GM23248 (cell line): ENCODE results near the gene KIF20A. TPM values are rescaled to one million over a fixed set of nuclear protein-coding genes. Genes with fewer than 3 reads are reported as not detected.
"Not testable (repeated sequence)": the region's sequence is repeated elsewhere in the genome, so short reads cannot be mapped to it uniquely, and the experiment has no call there.

ENCODE experiments used
- DNase-seq: peaks from one replicate; pipeline ENCODE4 v3.0.0-alpha.2; 2015
- H2AFZ ChIP-seq: fragments of 200-600 bp; sonication (generic); 2 replicates; pipeline ENCODE4 v1.6.1; 2016; ENCODE audit warnings: antibody characterized with exemption
- H3F3A ChIP-seq: fragments of 200-600 bp; sonication (generic); 2 replicates; pipeline ENCODE4 v1.6.1; 2016; ENCODE audit warnings: mild to moderate bottlenecking, antibody characterized with exemption, mixed run types; ENCODE audit not compliant: insufficient read depth
- H3K27ac ChIP-seq: fragments of 200-600 bp; sonication (generic); 2 replicates; pipeline ENCODE4 v1.5.1; 2016; ENCODE audit warnings: mild to moderate bottlenecking
- H3K27me3 ChIP-seq: fragments of 200-600 bp; sonication (generic); replicated peaks from 2 replicates; pipeline ENCODE4 v1.6.1; 2016; ENCODE audit warnings: mild to moderate bottlenecking; ENCODE audit not compliant: insufficient read depth
- H3K36me3 ChIP-seq: fragments of 200-600 bp; sonication (generic); 2 replicates; pipeline ENCODE4 v1.6.1; 2016; ENCODE audit warnings: low read depth, mild to moderate bottlenecking
- H3K4me1 ChIP-seq: fragments of 200-600 bp; sonication (generic); 2 replicates; pipeline ENCODE4 v1.6.1; 2016; ENCODE audit warnings: mild to moderate bottlenecking; ENCODE audit not compliant: insufficient read depth
- H3K4me2 ChIP-seq: fragments of 200-600 bp; sonication (generic); one replicate; pipeline ENCODE4 v1.6.1; 2016; ENCODE audit warnings: mild to moderate bottlenecking; ENCODE audit not compliant: unreplicated experiment
- H3K4me3 ChIP-seq: fragments of 200-600 bp; sonication (generic); 2 replicates; pipeline ENCODE4 v1.5.1; 2016; ENCODE audit warnings: mild to moderate bottlenecking
- H3K79me2 ChIP-seq: fragments of 200-600 bp; sonication (generic); 2 replicates; pipeline ENCODE4 v1.6.1; 2016; ENCODE audit warnings: mild to moderate bottlenecking; ENCODE audit not compliant: insufficient read depth
- H3K9ac ChIP-seq: fragments of 200-600 bp; sonication (generic); 2 replicates; pipeline ENCODE4 v1.6.1; 2016; ENCODE audit warnings: mild to moderate bottlenecking
- H3K9me2 ChIP-seq: fragments of 200-600 bp; sonication (generic); 2 replicates; pipeline ENCODE4 v1.6.1; 2016; ENCODE audit warnings: mixed run types, mild to moderate bottlenecking, moderate library complexity; ENCODE audit not compliant: insufficient read depth
- H3K9me3 ChIP-seq: fragments of 200-600 bp; sonication (generic); one replicate; pipeline ENCODE4 v1.6.1; 2017; ENCODE audit warnings: low read depth
- H4K20me1 ChIP-seq: fragments of 200-600 bp; sonication (generic); 2 replicates; pipeline ENCODE4 v1.6.0; 2016; ENCODE audit not compliant: insufficient read depth
- EZH2 ChIP-seq: fragments of 200-600 bp; sonication (generic); IDR thresholded peaks from 2 replicates; pipeline ENCODE4 v1.6.1; 2018; ENCODE audit warnings: antibody characterized with exemption, mild to moderate bottlenecking; ENCODE audit not compliant: insufficient read depth, poor library complexity, severe bottlenecking
- EZH2phosphoT487 ChIP-seq: fragments of 200-600 bp; sonication (generic); IDR thresholded peaks from 2 replicates; pipeline ENCODE4 v1.6.1; 2018; ENCODE audit warnings: antibody characterized with exemption, moderate library complexity, mild to moderate bottlenecking, low read depth; ENCODE audit not compliant: insufficient read depth
- WGBS, 2 experiments: methylation state at CpG; one replicate each; pipeline ENCODE4 v1.1.6; 2015 to 2017; ENCODE audit warnings: low lambda C conversion rate in 2 of 2, low coverage in 1 of 2; ENCODE audit errors: missing lambda C conversion rate in 2 of 2; 5-methylcytosine and 5-hydroxymethylcytosine counted together
- in situ Hi-C: fragments of 300-500 bp; cut with MboI; formaldehyde crosslinking; loops from 2 replicates; pipeline ENCODE4 v1.15.0; 2020
- polyA plus RNA-seq: library from polyadenylated mRNA; unstranded; fragments of >200 nt; fragmentation: Nextera tagmentation; extraction: Ambion mirVana; gene quantifications from 2 replicates; pipeline ENCODE4 v1.2.1, GENCODE V29; 2016
- total RNA-seq: library from RNA; depleted of rRNA; stranded (reverse); fragments of >200 nt; shearing (Covaris generic); gene quantifications from 2 replicates; pipeline ENCODE4 v1.2.3, GENCODE V29; 2014

Gene KIF20A
- total and polyA plus RNA-seq, 2 experiments from 2014 or later: 26.0 to 28.2 TPM

GRCh38 chr5:138139781-138140090 is 39.2 kb upstream of the KIF20A start:
- H3K9me2 ChIP-seq: no peaks in the 10 kb centered on the region
- TF ChIP-seq EZH2phosphoT487: no peak
- no peak for TF ChIP-seq EZH2
- H2AFZ ChIP-seq: no peak overlapping the region
- no peaks in the 10 kb centered on the region for H4K20me1 ChIP-seq
- in situ Hi-C loops: no loop called here
- no peaks in the 10 kb centered on the region for H3K9me3 ChIP-seq
- no peaks in the 10 kb centered on the region for H3K36me3 ChIP-seq
- H3F3A ChIP-seq: no peaks in the 10 kb centered on the region
- H3K4me3 ChIP-seq: no peak overlapping the region
- H3K27me3 ChIP-seq: no peaks in the 10 kb centered on the region
- no peaks in the 10 kb centered on the region for H3K79me2 ChIP-seq
- no peak overlapping the region for H3K27ac ChIP-seq
- no peak overlapping the region for H3K9ac ChIP-seq
- no peaks in the 10 kb centered on the region for H3K4me1 ChIP-seq
- no peak overlapping the region for H3K4me2 ChIP-seq
- no peak for DNase-seq
- WGBS, 2 experiments: 47 to 51% methylated on average over 3 of the region's 3 CpGs

- Histone ChIP-seq H3K36me3 (no peaks in the 10 kb centered on the region), H3K9me2 (no peaks in the 10 kb centered on the region), H3K4me3 (no peak overlapping the region), H3K9ac (no peak overlapping the region), H3K4me2 (no peak overlapping the region), H2AFZ (no peak overlapping the region), H4K20me1 (no peaks in the 10 kb centered on the region), H3K4me1 (no peaks in the 10 kb centered on the region), H3K79me2 (no peaks in the 10 kb centered on the region), H3F3A (no peaks in the 10 kb centered on the region), H3K9me3 (no peaks in the 10 kb centered on the region), H3K27me3 (no peaks in the 10 kb centered on the region), H3K27ac (no peak overlapping the region)
- no peak for TF ChIP-seq EZH2phosphoT487
- no peak for TF ChIP-seq EZH2
- in situ Hi-C loops: no loop called here
- 47 to 48% methylated on average over 4 of the region's 4 CpGs for WGBS, 2 experiments
- no peak for DNase-seq
Observed at GRCh38 chr5:138140268-138140667, 38.6 kb upstream of the KIF20A start.

- TF ChIP-seq EZH2: no peak
- TF ChIP-seq EZH2phosphoT487: no peak
- Histone ChIP-seq H3K79me2 (no peaks in the 10 kb centered on the region), H2AFZ (no peak overlapping the region), H3F3A (no peaks in the 10 kb centered on the region), H3K27me3 (no peaks in the 10 kb centered on the region), H3K36me3 (no peaks in the 10 kb centered on the region), H4K20me1 (no peaks in the 10 kb centered on the region), H3K9ac (no peak overlapping the region), H3K4me2 (no peak overlapping the region), H3K4me1 (no peaks in the 10 kb centered on the region), H3K4me3 (no peak overlapping the region), H3K27ac (no peak overlapping the region), H3K9me2 (no peaks in the 10 kb centered on the region), H3K9me3 (no peaks in the 10 kb centered on the region)
- 31 to 37% methylated on average over 1 of the region's 1 CpG for WGBS, 2 experiments
- in situ Hi-C loops: no loop called here
- no peak for DNase-seq
Observed at GRCh38 chr5:138141734-138142133, 37.2 kb upstream of the KIF20A start.

- H3K4me1 ChIP-seq, H3K9me3 ChIP-seq, H3K9ac ChIP-seq, H3K4me3 ChIP-seq, in situ Hi-C loops, H3K79me2 ChIP-seq, H3K4me2 ChIP-seq, H3F3A ChIP-seq, H2AFZ ChIP-seq, H3K27me3 ChIP-seq, H3K9me2 ChIP-seq, DNase-seq, H4K20me1 ChIP-seq, H3K27ac ChIP-seq, H3K36me3 ChIP-seq: not testable (repeated sequence)
- WGBS, 2 experiments: 84 to 85% methylated on average over 5 to 6 of the region's 6 CpGs
Observed at GRCh38 chr5:138143578-138143977, 35.3 kb upstream of the KIF20A start.

GRCh38 chr5:138148811-138149210 is 30.1 kb upstream of the KIF20A start:
- H4K20me1 ChIP-seq: no peaks in the 10 kb centered on the region
- DNase-seq: peak; percentile 90
- H3K4me1 ChIP-seq: peaks cover 9% of the 10 kb centered on the region
- in situ Hi-C loops: no loop called here
- H3K4me2 ChIP-seq: no peak overlapping the region
- no peak overlapping the region for H3K4me3 ChIP-seq
- peaks cover 8% of the 10 kb centered on the region; the same call in 1 of the 2 replicates for H3F3A ChIP-seq
- H3K9me3 ChIP-seq: no peaks in the 10 kb centered on the region
- no peak overlapping the region for H3K27ac ChIP-seq
- no peaks in the 10 kb centered on the region for H3K79me2 ChIP-seq
- H3K36me3 ChIP-seq: no peaks in the 10 kb centered on the region
- 0 out of 2 replicates have a peak overlapping the region, but pooled peaks have one; percentile 28 for H2AFZ ChIP-seq
- no peaks in the 10 kb centered on the region for H3K9me2 ChIP-seq
- H3K9ac ChIP-seq: no peak overlapping the region
- 0 to 14% methylated on average over 1 of the region's 1 CpG for WGBS, 2 experiments
- TF ChIP-seq EZH2phosphoT487: no peak
- no peak for TF ChIP-seq EZH2
- H3K27me3 ChIP-seq: no peaks in the 10 kb centered on the region
